ENCODE results near the gene CASQ2. TPM values are rescaled to one million over a fixed set of nuclear protein-coding genes. Genes with fewer than 3 reads are reported as not detected.
A peak's percentile ranks its signal among the peaks of the same experiment; 100 is the strongest.

The CASQ2 gene
- total RNA-seq, 1 experiment from 2014 or later = not detected

GRCh38 chr1:115714572-115715141, 53.9 kb downstream of the CASQ2 start:
- CTCF ChIA-PET = interaction anchor here (5.0 kb wide), 1 partner anchor 9 kb away, joined by 28 read pairs; no protein-coding TSS in a partner anchor
- no TSS peak for BruUV-seq (replicated peaks)
- intact Hi-C loops (cut with micrococcal nuclease) = loop anchor here (5.0 kb wide), 1 partner anchor 268 kb away; no protein-coding TSS in a partner anchor

DNA sequence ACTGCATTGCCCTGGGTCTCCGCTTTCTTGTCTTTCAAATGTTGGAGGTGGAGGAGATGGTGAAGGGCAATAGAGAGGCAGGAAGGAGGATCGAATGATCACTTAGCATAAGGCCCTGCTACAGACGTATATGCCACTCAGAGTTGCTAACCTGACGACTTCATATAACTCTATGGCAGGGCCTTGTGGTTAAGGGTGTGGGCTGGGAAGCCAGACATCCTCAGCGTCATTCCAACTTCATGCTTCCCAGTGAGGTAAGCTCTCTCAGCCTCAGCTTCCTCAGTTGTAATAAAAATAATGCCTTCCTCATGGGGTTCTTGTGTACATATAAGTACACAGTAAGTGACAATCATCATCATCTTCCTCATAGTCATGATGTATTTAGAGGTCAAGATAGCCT, 54.6 kb downstream of the CASQ2 start:
- Histone ChIP-seq H3K27me3 (ENCODE audit: insufficient read depth, low read length) (no peaks in the 10 kb centered on the region; the same call in 1 of the 2 replicates), H2AFZ (ENCODE audit: low read depth, low read length, poor library complexity, severe bottlenecking) (no peak overlapping the region), H3K9me2 (ENCODE audit: insufficient read depth) (no peaks in the 10 kb centered on the region), H4K20me1 (ENCODE audit: insufficient read depth) (no peaks in the 10 kb centered on the region), H3K4me2 (ENCODE audit: low read length) (no peak overlapping the region), H3K79me2 (ENCODE audit: insufficient read depth, low read length) (no peaks in the 10 kb centered on the region), H3K36me3 (ENCODE audit: control insufficient read depth in 1 of 2, insufficient read depth in 2 of 2, low read length in 2 of 2) (no peaks in the 10 kb centered on the region), H3K4me3 (replicated peaks in 1 of 2; ENCODE audit: low read depth in 1 of 2, low read length in 2 of 2) (no peak overlapping the region), H3K4me1 (ENCODE audit: control insufficient read depth in 1 of 2, insufficient read depth in 2 of 2, low read length in 2 of 2) (peaks cover 7 to 15% of the 10 kb centered on the region in 2 experiments; a peak in 2 of 4 replicates), H3K9ac (ENCODE audit: low read length) (no peak overlapping the region), H3K9me3 (ENCODE audit: control insufficient read depth in 1 of 2, insufficient read depth in 1 of 2, low read depth in 1 of 2, low read length in 2 of 2) (no peaks in the 10 kb centered on the region), H3K27ac (ENCODE audit: low read depth, low read length) (no peak overlapping the region)
- ATAC-seq (no peak), DNase-seq (ENCODE audit: low read depth, low spot score) (no peak)
- no peak for TF ChIP-seq FOSL1 (IDR thresholded peaks at IDR 0.05; ENCODE audit: low read depth)
- TF ChIP-seq YY1 (IDR thresholded peaks at IDR 0.05; ENCODE audit: extremely low read depth, insufficient replicate concordance, low read depth, low read length) = no peak
- TF ChIP-seq SP1 (IDR thresholded peaks at IDR 0.05; ENCODE audit: low read depth) = no peak
- no peak for TF ChIP-seq ZNF274 (IDR thresholded peaks at IDR 0.05; ENCODE audit: low read depth, low read length)
- TF ChIP-seq SIN3A (IDR thresholded peaks at IDR 0.05; ENCODE audit: low read depth) = no peak
- TF ChIP-seq CBX3 (IDR thresholded peaks at IDR 0.05; ENCODE audit: low read depth) = no peak
- TF ChIP-seq RAD21 (IDR thresholded peaks at IDR 0.05; ENCODE audit: low read depth) = no peak
- no peak for TF ChIP-seq EZH2phosphoT487 (IDR thresholded peaks at IDR 0.05; ENCODE audit: borderline replicate concordance)
- ChIA-PET CTCF (no interaction called here), POLR2A (no interaction called here), RAD21 (ENCODE audit: low non-redundant PET in 1 of 2, low total read pairs in 2 of 2, uncharacterized antibody in 2 of 2, unreplicated experiment in 2 of 2) (no interaction called here)
- intact Hi-C loops (cut with micrococcal nuclease) = no loop called here
- no TSS peak for BruUV-seq (replicated peaks)

More at GRCh38 chr1:115714572-115715141, 53.9 kb downstream of the CASQ2 start:
- no peaks in the 10 kb centered on the region for H4K20me1 ChIP-seq (ENCODE audit: insufficient read depth)
- no peak overlapping the region for H3K9ac ChIP-seq (ENCODE audit: low read length)
- no peak overlapping the region for H3K4me3 ChIP-seq (replicated peaks in 1 of 2; ENCODE audit: low read depth in 1 of 2, low read length in 2 of 2)
- peaks cover 7 to 15% of the 10 kb centered on the region in 2 experiments; a peak in 2 of 4 replicates for H3K4me1 ChIP-seq (ENCODE audit: control insufficient read depth in 1 of 2, insufficient read depth in 2 of 2, low read length in 2 of 2)
- RAD21 ChIA-PET (ENCODE audit: low non-redundant PET in 1 of 2, low total read pairs in 2 of 2, uncharacterized antibody in 2 of 2, unreplicated experiment in 2 of 2) = no interaction called here
- H2AFZ ChIP-seq (ENCODE audit: low read depth, low read length, poor library complexity, severe bottlenecking) = no peak overlapping the region
- POLR2A ChIA-PET = interaction anchor here (1.0 kb wide), 1 partner anchor 20 kb away, joined by 3 read pairs; no protein-coding TSS in a partner anchor
- DNase-seq (ENCODE audit: low read depth, low spot score) = no peak
- H3K9me2 ChIP-seq (ENCODE audit: insufficient read depth) = no peaks in the 10 kb centered on the region
- no peaks in the 10 kb centered on the region for H3K9me3 ChIP-seq (ENCODE audit: control insufficient read depth in 1 of 2, insufficient read depth in 1 of 2, low read depth in 1 of 2, low read length in 2 of 2)
- no peak overlapping the region for H3K27ac ChIP-seq (ENCODE audit: low read depth, low read length)
- peak; percentile 39 for ATAC-seq
- peak; percentile 12; the same call in 1 of the 2 replicates for TF ChIP-seq SP1 (IDR thresholded peaks at IDR 0.05; ENCODE audit: low read depth)
- TF ChIP-seq, protein P1, sequence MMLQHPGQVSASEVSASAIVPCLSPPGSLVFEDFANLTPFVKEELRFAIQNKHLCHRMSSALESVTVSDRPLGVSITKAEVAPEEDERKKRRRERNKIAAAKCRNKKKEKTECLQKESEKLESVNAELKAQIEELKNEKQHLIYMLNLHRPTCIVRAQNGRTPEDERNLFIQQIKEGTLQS (IDR thresholded peaks at IDR 0.05) = no peak
- no peaks in the 10 kb centered on the region; the same call in 1 of the 2 replicates for H3K27me3 ChIP-seq (ENCODE audit: insufficient read depth, low read length)
- peak overlapping the region; percentile 31 for H3K4me2 ChIP-seq (ENCODE audit: low read length)
- H3K36me3 ChIP-seq (ENCODE audit: control insufficient read depth in 1 of 2, insufficient read depth in 2 of 2, low read length in 2 of 2) = no peaks in the 10 kb centered on the region
- H3K79me2 ChIP-seq (ENCODE audit: insufficient read depth, low read length) = no peaks in the 10 kb centered on the region
